T-helper 2 cell treated with Interferon-gamma antibody and Interleukin-4, amounts not matched to agents 5 μg/mL and 100 μg/mL, for 36 hours (primary cell): ENCODE data around the gene C9orf78.
A peak's percentile ranks its signal among the peaks of the same experiment; 100 is the strongest.

Experiments used
- DNase-seq: peaks from one replicate; pipeline ENCODE4 v3.0.0; 2021; ENCODE audit warnings: low spot score
- H3K27ac Mint-ChIP-seq: one replicate; pipeline ENCODE4 v1.8.0; 2021; ENCODE audit warnings: mild to moderate bottlenecking, mixed read lengths
- H3K27me3 Mint-ChIP-seq: one replicate; pipeline ENCODE4 v1.8.0; 2021; ENCODE audit warnings: low read depth, mixed read lengths
- H3K36me3 Mint-ChIP-seq: one replicate; pipeline ENCODE4 v1.8.0; 2021; ENCODE audit warnings: low read depth, mixed read lengths
- H3K4me1 Mint-ChIP-seq: one replicate; pipeline ENCODE4 v1.8.0; 2021; ENCODE audit warnings: low read depth, mixed read lengths
- H3K4me3 Mint-ChIP-seq: one replicate; pipeline ENCODE4 v1.8.0; 2022; ENCODE audit warnings: mild to moderate bottlenecking, moderate library complexity, mixed read lengths
- H3K9me3 Mint-ChIP-seq: one replicate; pipeline ENCODE4 v1.8.0; 2021; ENCODE audit warnings: mixed read lengths

The C9orf78 gene

DNA sequence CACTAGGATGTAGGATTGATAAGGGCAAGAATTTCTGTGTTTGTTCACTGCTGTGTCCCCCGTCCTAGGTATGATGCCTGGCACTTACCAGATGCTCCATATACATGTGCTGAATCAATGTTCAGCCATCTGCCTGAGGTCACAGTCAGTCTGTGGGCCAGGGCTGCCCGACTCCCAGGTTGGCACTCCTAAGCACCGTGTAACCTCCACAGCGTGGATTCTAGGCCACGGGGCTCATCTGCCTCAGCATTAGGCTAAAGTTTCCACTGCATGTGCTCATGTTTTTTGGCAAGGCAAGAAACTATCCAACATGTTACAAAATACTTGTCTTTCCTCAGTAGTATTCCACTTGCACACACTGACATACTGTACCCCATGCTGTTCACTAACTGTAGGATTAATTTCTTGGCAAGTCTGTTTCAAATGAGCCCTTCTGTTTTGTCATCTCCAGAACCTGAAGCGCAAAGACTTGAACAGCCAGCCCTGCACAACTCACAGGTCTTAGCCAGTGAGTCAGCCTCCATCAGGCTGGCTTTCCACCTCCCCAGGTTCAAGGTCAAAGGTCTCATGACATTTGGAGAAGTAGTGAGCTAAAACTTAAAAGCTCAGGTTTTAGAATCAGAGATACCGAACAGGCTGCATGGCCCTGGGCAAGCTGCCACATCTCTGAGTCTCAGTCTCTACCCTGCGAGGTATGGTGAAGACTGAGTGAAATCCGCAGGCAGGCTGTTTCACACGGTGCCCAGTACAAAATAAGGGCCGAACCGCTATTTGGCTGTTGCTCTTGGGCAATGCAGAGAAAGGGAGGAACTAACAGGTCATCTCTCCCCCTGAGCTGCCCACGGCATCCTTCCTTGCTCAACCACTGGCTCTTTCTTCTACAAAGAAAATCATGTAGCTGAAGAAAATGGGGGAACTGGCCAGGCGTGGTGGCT, 18.3 kb downstream of the C9orf78 start:
- Mint-ChIP-seq H3K4me1 (peaks cover 9% of the 10 kb centered on the region), H3K27me3 (no peaks in the 10 kb centered on the region), H3K27ac (no peak overlapping the region), H3K9me3 (no peaks in the 10 kb centered on the region), H3K4me3 (no peak overlapping the region), H3K36me3 (peaks cover 55% of the 10 kb centered on the region)
- no peak for DNase-seq

DNA sequence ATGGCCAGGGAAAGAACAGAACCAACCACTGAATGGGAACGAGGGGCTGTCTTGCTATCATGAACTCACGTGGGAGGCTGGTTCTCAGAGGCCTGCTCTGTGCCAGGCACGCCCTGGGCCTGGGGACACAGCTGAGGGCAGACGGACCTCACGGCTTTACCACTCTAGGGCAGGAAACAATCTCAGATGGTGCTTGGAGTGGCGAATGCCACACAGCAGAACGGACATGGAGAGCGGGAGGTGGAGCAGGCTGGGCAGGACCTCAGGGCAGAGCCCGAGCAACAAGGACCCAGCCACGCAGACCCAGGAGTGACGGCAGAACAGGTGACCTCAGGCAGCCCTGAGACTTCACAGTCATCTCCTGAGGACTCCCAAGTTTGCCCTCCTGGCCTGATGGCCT, 19.8 kb downstream of the C9orf78 start:
- no peaks in the 10 kb centered on the region for H3K9me3 Mint-ChIP-seq
- H3K4me3 Mint-ChIP-seq = no peak overlapping the region
- peaks cover 9% of the 10 kb centered on the region for H3K4me1 Mint-ChIP-seq
- H3K27ac Mint-ChIP-seq = no peak overlapping the region
- no peak for DNase-seq
- no peaks in the 10 kb centered on the region for H3K27me3 Mint-ChIP-seq
- H3K36me3 Mint-ChIP-seq = peaks cover 56% of the 10 kb centered on the region

GRCh38 chr9:129814432-129815223, 20.4 kb downstream of the C9orf78 start:
- Mint-ChIP-seq H3K27ac (no peak overlapping the region), H3K4me3 (no peak overlapping the region), H3K27me3 (no peaks in the 10 kb centered on the region), H3K9me3 (no peaks in the 10 kb centered on the region), H3K4me1 (peaks cover 9% of the 10 kb centered on the region), H3K36me3 (peaks cover 58% of the 10 kb centered on the region)
- DNase-seq = no peak

- Mint-ChIP-seq H3K4me1 (peaks cover 6% of the 10 kb centered on the region), H3K9me3 (no peaks in the 10 kb centered on the region), H3K36me3 (peaks cover 61% of the 10 kb centered on the region), H3K4me3 (no peak overlapping the region), H3K27me3 (no peaks in the 10 kb centered on the region), H3K27ac (no peak overlapping the region)
- DNase-seq = no peak
Observed at GRCh38 chr9:129813661-129814060, 21.4 kb downstream of the C9orf78 start.

DNA sequence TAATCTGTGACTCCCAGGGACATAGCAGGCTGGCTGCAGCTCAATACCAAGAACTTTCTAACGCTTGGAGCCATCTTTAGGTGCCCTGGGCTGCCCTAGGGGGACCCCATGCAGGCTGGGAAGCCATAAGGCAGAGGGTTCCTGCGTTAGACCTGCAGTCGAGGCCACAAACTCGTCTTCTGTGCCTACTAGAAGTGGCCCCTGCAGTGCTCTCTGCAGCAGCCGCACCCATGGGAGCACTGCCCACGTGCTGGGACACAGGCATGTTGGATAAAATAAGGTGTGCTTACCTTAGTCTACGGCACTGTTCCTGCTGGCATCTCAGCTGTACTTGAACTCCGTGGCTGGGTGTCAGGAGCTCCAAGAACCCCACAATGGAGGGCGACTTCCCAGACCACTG, 22.7 kb downstream of the C9orf78 start:
- Mint-ChIP-seq H3K4me1 (peaks cover 3% of the 10 kb centered on the region), H3K9me3 (no peaks in the 10 kb centered on the region), H3K27ac (no peak overlapping the region), H3K27me3 (no peaks in the 10 kb centered on the region), H3K4me3 (no peak overlapping the region), H3K36me3 (peaks cover 62% of the 10 kb centered on the region)
- DNase-seq = no peak

- Mint-ChIP-seq H3K27me3 (no peaks in the 10 kb centered on the region), H3K27ac (peak overlapping the region; percentile 26), H3K4me3 (no peak overlapping the region), H3K36me3 (peaks cover 64% of the 10 kb centered on the region), H3K4me1 (peaks cover 5% of the 10 kb centered on the region), H3K9me3 (no peaks in the 10 kb centered on the region)
- DNase-seq = no peak
Observed at GRCh38 chr9:129811967-129812363, 23.1 kb downstream of the C9orf78 start.

DNA sequence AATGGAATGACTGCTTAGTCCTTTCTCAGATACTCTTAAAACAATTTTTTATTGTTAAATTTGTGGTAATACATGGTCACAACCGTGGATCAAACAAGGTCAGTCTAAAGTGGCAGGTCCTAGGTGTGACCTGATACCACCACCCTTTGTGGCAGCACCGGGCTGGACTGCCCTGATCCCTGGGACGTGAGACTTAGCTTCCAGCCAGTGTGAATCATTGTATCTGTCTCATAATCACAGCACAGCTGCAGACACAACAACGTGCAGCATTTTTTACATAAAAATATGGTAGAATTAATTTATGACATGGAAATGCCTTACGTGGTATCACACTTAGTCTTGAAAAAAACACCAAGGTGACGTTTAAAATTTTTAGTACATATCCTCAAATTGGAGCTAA, 24.3 kb downstream of the C9orf78 start:
- H3K27ac Mint-ChIP-seq = no peak overlapping the region

GRCh38 chr9:129810116-129810515, 25.0 kb downstream of the C9orf78 start:
- Mint-ChIP-seq H3K36me3 (peaks cover 60% of the 10 kb centered on the region), H3K27me3 (no peaks in the 10 kb centered on the region), H3K27ac (no peak overlapping the region), H3K4me1 (peaks cover 15% of the 10 kb centered on the region), H3K9me3 (no peaks in the 10 kb centered on the region), H3K4me3 (no peak overlapping the region)
- DNase-seq = no peak

More for the DNA sequence above, 24.3 kb downstream of the C9orf78 start:
- no peak for DNase-seq
- Mint-ChIP-seq H3K9me3 (no peaks in the 10 kb centered on the region), H3K4me1 (peaks cover 12% of the 10 kb centered on the region), H3K4me3 (no peak overlapping the region), H3K36me3 (peaks cover 62% of the 10 kb centered on the region), H3K27me3 (no peaks in the 10 kb centered on the region)

GRCh38 chr9:129809346-129809745, 25.7 kb downstream of the C9orf78 start:
- Mint-ChIP-seq H3K4me1 (peaks cover 15% of the 10 kb centered on the region), H3K27ac (no peak overlapping the region), H3K9me3 (no peaks in the 10 kb centered on the region), H3K27me3 (no peaks in the 10 kb centered on the region), H3K4me3 (no peak overlapping the region), H3K36me3 (peaks cover 56% of the 10 kb centered on the region)
- DNase-seq = no peak

- no peak for DNase-seq
- H3K9me3 Mint-ChIP-seq = no peaks in the 10 kb centered on the region
- H3K4me3 Mint-ChIP-seq = no peak overlapping the region
Observed at GRCh38 chr9:129806061-129806460, 29.0 kb downstream of the C9orf78 start.

GRCh38 chr9:129803676-129804060, 31.4 kb downstream of the C9orf78 start:
- H3K27ac Mint-ChIP-seq = peak overlapping the region; percentile 60
- peak overlapping the region; percentile 92 for H3K4me3 Mint-ChIP-seq
- DNase-seq = no peak
- peaks cover 20% of the 10 kb centered on the region for H3K4me1 Mint-ChIP-seq
- peaks cover 27% of the 10 kb centered on the region for H3K36me3 Mint-ChIP-seq
- H3K27me3 Mint-ChIP-seq = no peaks in the 10 kb centered on the region
- H3K9me3 Mint-ChIP-seq = no peaks in the 10 kb centered on the region

More at GRCh38 chr9:129806061-129806460, 29.0 kb downstream of the C9orf78 start:
- Mint-ChIP-seq H3K27ac (no peak overlapping the region), H3K36me3 (peaks cover 47% of the 10 kb centered on the region), H3K27me3 (no peaks in the 10 kb centered on the region), H3K4me1 (peaks cover 20% of the 10 kb centered on the region)

DNA sequence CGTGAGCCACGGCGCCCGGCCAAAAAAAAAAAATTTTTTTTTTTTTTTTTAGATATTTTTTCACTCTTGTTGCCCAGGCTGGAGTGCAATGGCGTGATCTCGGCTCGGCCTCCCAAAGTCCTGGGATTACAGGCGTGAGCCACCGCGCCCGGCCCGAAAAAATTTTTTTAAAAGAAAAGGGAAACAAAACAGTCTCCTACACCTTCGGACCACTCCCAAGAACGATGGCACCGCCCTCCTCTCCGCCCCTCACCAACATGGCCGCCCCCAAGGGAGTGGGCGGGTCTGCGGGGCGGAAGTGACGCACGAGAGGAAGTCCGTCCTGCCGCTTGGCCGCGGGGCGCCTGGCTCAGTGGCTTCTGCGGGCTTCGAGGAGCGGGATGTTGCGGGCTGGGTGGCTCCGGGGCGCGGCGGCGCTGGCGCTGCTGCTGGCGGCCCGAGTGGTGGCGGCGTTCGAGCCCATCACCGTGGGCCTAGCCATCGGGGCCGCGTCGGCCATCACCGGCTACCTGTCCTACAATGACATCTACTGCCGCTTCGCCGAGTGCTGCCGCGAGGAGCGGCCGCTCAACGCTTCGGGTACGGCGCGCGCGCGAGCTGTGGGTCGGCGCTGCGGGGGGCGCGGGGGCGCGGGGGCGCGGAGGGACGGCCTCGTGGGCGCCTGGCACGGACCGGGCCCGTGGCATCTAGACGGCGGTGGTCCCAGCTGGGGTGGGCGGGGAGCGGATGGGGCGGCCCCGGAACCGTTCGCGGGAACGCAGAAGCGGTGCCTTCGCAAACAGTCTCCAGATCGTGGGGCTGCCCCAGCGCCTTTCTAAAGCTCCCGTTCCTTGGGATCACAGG, 32.0 kb downstream of the C9orf78 start, which contains the start of gene TOR1B:
TOR1B (plus strand) TSS at position 352 of the 843 bp plus-strand sequence; CDS start at position 381, 29 bp downstream.
- Mint-ChIP-seq H3K27me3 (no peaks in the 10 kb centered on the region), H3K27ac (peak within 1 kb of the TSS; percentile 92), H3K4me3 (peak within 1 kb of the TSS; percentile 92), H3K36me3 (peaks cover 23% of the 10 kb centered on the region), H3K9me3 (no peaks in the 10 kb centered on the region), H3K4me1 (peaks cover 20% of the 10 kb centered on the region)
- peak; percentile 92 for DNase-seq

DNA sequence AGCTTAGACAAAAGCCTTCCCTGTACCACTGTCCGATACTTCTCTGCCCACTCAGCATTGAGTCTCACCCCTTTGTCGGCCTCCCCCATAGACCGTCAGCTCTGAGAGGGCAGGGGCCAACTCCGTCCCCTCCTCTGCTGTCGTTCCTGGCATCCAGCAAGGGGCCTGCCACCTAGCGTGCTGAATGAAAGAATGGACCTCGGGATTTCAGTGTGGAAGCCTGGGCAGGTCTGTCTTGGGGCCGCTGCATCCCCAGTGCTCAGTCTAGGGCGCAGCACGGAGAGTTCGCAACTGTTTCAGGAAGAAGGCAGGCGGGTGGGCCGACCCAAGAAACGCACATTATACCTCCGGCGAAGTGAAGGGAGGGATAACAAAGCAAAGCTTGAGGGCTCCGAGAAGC, 33.6 kb downstream of the C9orf78 start:
- Mint-ChIP-seq H3K36me3 (peaks cover 14% of the 10 kb centered on the region), H3K4me3 (peak overlapping the region; percentile 59), H3K4me1 (peaks cover 17% of the 10 kb centered on the region), H3K27me3 (no peaks in the 10 kb centered on the region), H3K9me3 (no peaks in the 10 kb centered on the region), H3K27ac (peak overlapping the region; percentile 52)
- DNase-seq = no peak
